Nephron (organoid): ENCODE data around the gene EEF1AKMT4.

Source experiments
- H3K27ac Mint-ChIP-seq, 3 experiments: 2 replicates each; pipeline ENCODE4 v1.8.0; 2020; ENCODE audit warnings: mixed read lengths in 3 of 3, mild to moderate bottlenecking in 2 of 3, moderate library complexity in 1 of 3
- H3K27me3 Mint-ChIP-seq: 2 replicates; pipeline ENCODE4 v1.8.0; 2021; ENCODE audit warnings: low read depth, mild to moderate bottlenecking, moderate library complexity, mixed read lengths
- H3K36me3 Mint-ChIP-seq: 2 replicates; pipeline ENCODE4 v1.8.0; 2020; ENCODE audit warnings: low read depth, mixed read lengths
- H3K4me1 Mint-ChIP-seq: 2 replicates; pipeline ENCODE4 v1.8.0; 2020; ENCODE audit warnings: mixed read lengths
- H3K4me3 Mint-ChIP-seq, 3 experiments: 2 replicates each; pipeline ENCODE4 v1.8.0; 2020; ENCODE audit warnings: mild to moderate bottlenecking in 3 of 3, mixed read lengths in 3 of 3, moderate library complexity in 2 of 3
- H3K9me3 Mint-ChIP-seq: 2 replicates; pipeline ENCODE4 v1.8.0; 2020; ENCODE audit warnings: mixed read lengths
- TF ChIP-seq, protein P1 (sequence below), 3 experiments: fragments of 200-600 bp; sonication (generic); IDR thresholded peaks; one replicate each; pipeline ENCODE4 v1.5.0; 2021; ENCODE audit warnings: antibody characterized with exemption in 3 of 3; ENCODE audit not compliant: unreplicated experiment in 3 of 3

EEF1AKMT4 gene

DNA sequence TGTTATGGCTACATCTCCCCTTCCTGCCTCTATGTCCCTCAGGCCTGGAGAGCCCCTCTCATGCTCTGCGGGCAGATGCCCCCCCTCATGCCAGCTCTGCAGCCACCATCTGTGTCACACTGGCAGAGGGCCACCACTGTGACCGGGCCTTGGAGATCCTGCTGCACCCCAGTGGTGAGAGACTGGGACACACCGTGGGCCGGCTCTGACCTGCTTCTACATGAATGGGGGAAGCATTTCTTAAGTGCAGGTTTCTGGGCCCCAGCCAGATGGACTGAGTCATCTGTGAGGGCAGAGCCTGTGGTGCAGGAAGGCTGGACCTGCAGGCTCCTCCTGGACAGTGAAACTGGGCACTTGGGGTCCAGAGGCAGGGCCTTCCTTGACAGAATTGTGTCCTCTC is 15.2 kb upstream of the EEF1AKMT4 start:
- Mint-ChIP-seq H3K4me1 (peaks cover 8% of the 10 kb centered on the region), H3K27ac (no peak overlapping the region), H3K36me3 (no peaks in the 10 kb centered on the region), H3K4me3 (no peak overlapping the region), H3K27me3 (peaks cover 66% of the 10 kb centered on the region), H3K9me3 (no peaks in the 10 kb centered on the region)
- TF ChIP-seq, protein P1, sequence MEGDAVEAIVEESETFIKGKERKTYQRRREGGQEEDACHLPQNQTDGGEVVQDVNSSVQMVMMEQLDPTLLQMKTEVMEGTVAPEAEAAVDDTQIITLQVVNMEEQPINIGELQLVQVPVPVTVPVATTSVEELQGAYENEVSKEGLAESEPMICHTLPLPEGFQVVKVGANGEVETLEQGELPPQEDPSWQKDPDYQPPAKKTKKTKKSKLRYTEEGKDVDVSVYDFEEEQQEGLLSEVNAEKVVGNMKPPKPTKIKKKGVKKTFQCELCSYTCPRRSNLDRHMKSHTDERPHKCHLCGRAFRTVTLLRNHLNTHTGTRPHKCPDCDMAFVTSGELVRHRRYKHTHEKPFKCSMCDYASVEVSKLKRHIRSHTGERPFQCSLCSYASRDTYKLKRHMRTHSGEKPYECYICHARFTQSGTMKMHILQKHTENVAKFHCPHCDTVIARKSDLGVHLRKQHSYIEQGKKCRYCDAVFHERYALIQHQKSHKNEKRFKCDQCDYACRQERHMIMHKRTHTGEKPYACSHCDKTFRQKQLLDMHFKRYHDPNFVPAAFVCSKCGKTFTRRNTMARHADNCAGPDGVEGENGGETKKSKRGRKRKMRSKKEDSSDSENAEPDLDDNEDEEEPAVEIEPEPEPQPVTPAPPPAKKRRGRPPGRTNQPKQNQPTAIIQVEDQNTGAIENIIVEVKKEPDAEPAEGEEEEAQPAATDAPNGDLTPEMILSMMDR (IDR thresholded peaks at IDR 0.05; ENCODE audit: unreplicated experiment in 3 of 3), result no peak

DNA sequence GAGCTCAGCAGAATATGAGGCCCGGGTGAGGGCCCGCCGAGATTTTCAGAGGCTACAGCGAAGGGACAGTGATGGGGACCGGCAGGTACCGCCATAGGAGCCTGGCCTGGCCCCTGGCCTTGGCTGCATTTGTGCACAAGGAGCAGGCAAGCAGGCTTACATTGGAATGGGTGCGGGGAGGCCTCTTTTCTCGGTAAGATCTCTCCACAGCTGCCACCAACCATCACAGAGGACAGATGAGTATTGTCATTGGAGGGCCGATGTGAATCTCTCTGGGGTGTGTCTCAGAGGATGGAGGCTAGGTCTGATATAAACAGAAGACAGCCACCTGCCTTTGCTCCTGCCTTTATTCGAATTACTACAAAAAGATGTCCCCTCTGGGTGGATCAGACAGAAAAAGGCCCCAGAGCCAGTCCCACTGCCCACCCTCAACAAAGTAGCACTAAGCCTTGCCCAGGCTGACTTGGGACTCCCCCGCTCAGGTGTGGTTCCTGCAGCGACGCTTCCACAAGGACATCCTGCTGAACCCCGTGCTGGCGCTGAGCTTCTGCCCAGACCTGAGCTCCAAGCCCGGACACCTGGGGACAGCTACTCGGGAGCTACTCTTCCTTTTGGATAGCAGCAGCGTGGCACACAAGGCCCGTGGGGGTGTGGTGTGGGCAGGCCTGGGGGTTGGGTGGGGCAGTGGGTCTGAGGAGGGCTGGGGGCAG is 14.6 kb upstream of the EEF1AKMT4 start:
- Mint-ChIP-seq H3K36me3 (no peaks in the 10 kb centered on the region), H3K4me3 (no peak overlapping the region), H3K9me3 (no peaks in the 10 kb centered on the region), H3K27me3 (peaks cover 62% of the 10 kb centered on the region), H3K4me1 (peaks cover 8% of the 10 kb centered on the region), H3K27ac (no peak overlapping the region)
- TF ChIP-seq, protein P1 (IDR thresholded peaks at IDR 0.05; ENCODE audit: unreplicated experiment in 3 of 3), result no peak

DNA sequence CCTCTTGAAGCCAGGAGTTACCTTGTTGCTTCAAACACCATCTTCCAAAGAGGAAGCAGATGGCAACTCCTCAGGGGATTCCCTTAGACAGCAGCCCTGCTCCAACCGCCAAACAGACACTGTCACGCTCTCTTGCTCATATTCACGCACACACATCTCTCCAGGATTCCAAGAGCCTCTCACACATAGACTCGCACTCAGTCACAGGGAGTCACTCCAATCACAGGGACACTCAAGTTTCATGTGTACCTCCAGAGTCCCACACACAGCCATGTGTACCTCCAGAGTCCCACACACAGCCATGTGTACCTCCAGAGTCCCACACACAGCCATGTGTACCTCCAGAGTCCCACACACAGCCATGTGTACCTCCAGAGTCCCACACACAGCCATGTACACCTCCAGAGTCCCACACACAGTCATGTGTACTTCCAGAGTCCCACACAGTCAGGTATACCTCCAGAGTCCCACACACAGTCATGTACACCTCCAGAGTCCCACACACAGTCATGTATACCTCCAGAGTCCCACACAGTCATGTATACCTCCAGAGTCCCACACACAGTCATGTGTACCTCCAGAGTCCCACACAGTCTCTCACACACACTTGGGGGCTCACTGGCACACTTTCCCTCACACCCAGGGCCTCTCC is 14.0 kb upstream of the EEF1AKMT4 start:
- Mint-ChIP-seq H3K4me1 (peaks cover 8% of the 10 kb centered on the region), H3K9me3 (no peaks in the 10 kb centered on the region), H3K27me3 (peaks cover 61% of the 10 kb centered on the region)

DNA sequence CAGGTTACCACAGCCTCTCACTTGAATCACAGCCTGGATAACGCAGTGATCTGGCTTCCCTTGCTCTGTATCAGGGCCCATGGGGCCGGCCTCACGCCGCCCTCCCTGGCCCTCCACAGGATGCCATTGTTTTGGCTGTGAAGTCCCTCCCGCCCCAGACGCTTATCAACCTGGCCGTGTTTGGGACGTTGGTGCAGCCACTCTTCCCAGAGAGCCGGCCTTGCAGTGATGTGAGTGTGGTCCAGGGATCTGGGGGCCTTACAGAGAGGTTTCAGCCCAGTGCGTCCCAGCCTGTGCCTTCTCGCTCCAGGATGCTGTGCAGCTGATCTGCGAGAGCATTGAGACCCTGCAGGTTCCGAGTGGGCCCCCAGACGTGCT is 13.4 kb upstream of the EEF1AKMT4 start:
- TF ChIP-seq, protein P1 (IDR thresholded peaks at IDR 0.05; ENCODE audit: unreplicated experiment in 3 of 3), result no peak
- H3K36me3 Mint-ChIP-seq, result no peaks in the 10 kb centered on the region

More for the DNA sequence above, 14.0 kb upstream of the EEF1AKMT4 start:
- TF ChIP-seq, protein P1 (IDR thresholded peaks at IDR 0.05; ENCODE audit: unreplicated experiment in 3 of 3), result no peak
- Mint-ChIP-seq H3K27ac (no peak overlapping the region), H3K36me3 (no peaks in the 10 kb centered on the region), H3K4me3 (no peak overlapping the region)

DNA sequence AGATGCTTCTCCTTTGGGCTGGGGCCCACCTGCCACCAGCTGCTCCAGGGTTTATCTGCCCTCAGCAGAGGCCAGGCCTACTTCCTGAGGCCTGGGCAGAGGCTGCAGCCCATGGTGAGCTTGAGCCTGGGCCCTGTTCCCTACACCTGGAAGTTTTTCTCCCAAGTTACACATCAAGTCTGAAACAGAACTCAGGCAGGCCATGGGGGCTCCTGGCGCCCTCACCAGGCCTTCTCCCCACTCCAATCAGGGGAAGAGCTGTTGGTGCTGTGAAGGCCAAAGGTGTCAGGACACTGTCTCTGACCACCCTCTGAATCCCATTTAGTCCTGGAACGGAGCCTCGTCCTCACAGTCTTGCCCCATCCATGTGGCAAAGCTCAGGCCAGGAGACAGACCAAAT is 12.8 kb upstream of the EEF1AKMT4 start:
- peaks cover 1% of the 10 kb centered on the region for H3K4me1 Mint-ChIP-seq

More for the DNA sequence above, 13.4 kb upstream of the EEF1AKMT4 start:
- Mint-ChIP-seq H3K27ac (no peak overlapping the region), H3K4me3 (no peak overlapping the region), H3K4me1 (peaks cover 7% of the 10 kb centered on the region), H3K9me3 (no peaks in the 10 kb centered on the region), H3K27me3 (peaks cover 58% of the 10 kb centered on the region)

More for the DNA sequence above, 12.8 kb upstream of the EEF1AKMT4 start:
- no peaks in the 10 kb centered on the region for H3K36me3 Mint-ChIP-seq
- H3K27me3 Mint-ChIP-seq, result peaks cover 52% of the 10 kb centered on the region
- H3K9me3 Mint-ChIP-seq, result no peaks in the 10 kb centered on the region
- TF ChIP-seq, protein P1 (IDR thresholded peaks at IDR 0.05; ENCODE audit: unreplicated experiment in 3 of 3), result no peak
- no peak overlapping the region for H3K4me3 Mint-ChIP-seq
- H3K27ac Mint-ChIP-seq, result no peak overlapping the region
